Fibroblast of skin of right quadriceps (primary cell): ENCODE data around the gene ARV1.
"Not testable (repeated sequence)": the region's sequence is repeated elsewhere in the genome, so short reads cannot be mapped to it uniquely, and the experiment has no call there.

ENCODE experiments used
- DNase-seq: peaks from one replicate; pipeline ENCODE4 v3.0.0-alpha.2; 2013

Gene ARV1

GRCh38 chr1:231046730-231047395 is 68.0 kb downstream of the ARV1 start:
- DNase-seq, result no peak

- DNase-seq, result not testable (repeated sequence)
Observed at GRCh38 chr1:231047529-231047928, 68.6 kb downstream of the ARV1 start.

DNA sequence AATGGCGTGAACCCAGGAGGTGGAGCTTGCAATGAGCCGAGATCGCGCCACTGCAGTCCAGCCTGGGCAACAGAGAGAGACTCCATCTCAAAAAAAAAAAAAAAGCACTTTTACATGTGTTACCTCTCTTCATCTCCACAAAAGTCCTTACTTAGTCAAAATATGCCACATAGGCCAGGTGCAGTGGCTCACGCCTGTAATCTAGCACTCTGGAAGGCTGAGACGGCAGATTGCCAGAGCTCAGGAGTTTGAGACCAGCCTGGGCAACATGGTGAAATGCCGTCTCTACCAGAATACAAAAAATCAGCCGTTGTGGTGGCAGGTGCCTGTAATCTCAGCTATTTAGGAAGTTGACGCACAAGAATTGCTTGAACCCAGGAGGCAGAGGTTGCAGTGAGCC is 69.5 kb downstream of the ARV1 start:
- not testable (repeated sequence) for DNase-seq

- DNase-seq, result no peak
Observed at GRCh38 chr1:231049121-231049979, 70.5 kb downstream of the ARV1 start.
